CD14-positive monocyte (primary cell): Measurements from ENCODE around the gene MYO1C. TPM values are rescaled to one million over a fixed set of nuclear protein-coding genes. Genes with fewer than 3 reads are reported as not detected.

Experiments used
- DNase-seq, 3 donors: peaks; one replicate each; pipeline ENCODE4 v3.0.0-alpha.2; 2011 to 2022
- H2AFZ ChIP-seq: 2 replicates; pipeline ENCODE4 v1.6.0; 2012; ENCODE audit warnings: mild to moderate bottlenecking, low read depth, low read length, inconsistent platforms; ENCODE audit not compliant: insufficient read depth, poor library complexity, severe bottlenecking
- H3K27ac ChIP-seq, 2 donors: 1 replicate in 1 of 2; 2 replicates in 1 of 2; pipeline ENCODE4 v1.5.1; 2012 to 2013; ENCODE audit warnings: low read length in 2 of 2, control low read depth in 1 of 2, inconsistent platforms in 1 of 2, low read depth in 1 of 2, mild to moderate bottlenecking in 1 of 2
- H3K27me3 ChIP-seq, 2 donors: one replicate each; pipeline versions ENCODE4 v1.6.0 to v1.6.1; 2011 to 2013; ENCODE audit warnings: low read length in 2 of 2; ENCODE audit not compliant: control insufficient read depth in 2 of 2, insufficient read depth in 2 of 2
- H3K36me3 ChIP-seq, 2 donors: replicated peaks in 1 of 2; 1 replicate in 1 of 2; 2 replicates in 1 of 2; pipeline versions ENCODE4 v1.5.1 to v1.6.1; 2012 to 2013; ENCODE audit warnings: low read length in 2 of 2, control low read depth in 1 of 2, inconsistent platforms in 1 of 2, mild to moderate bottlenecking in 1 of 2; ENCODE audit not compliant: insufficient read depth in 2 of 2, control insufficient read depth in 1 of 2
- H3K4me1 ChIP-seq, 2 donors: 1 replicate in 1 of 2; 2 replicates in 1 of 2; pipeline versions ENCODE4 v1.5.1 to v1.6.1; 2012 to 2013; ENCODE audit warnings: low read length in 2 of 2, control low read depth in 1 of 2, inconsistent platforms in 1 of 2, mild to moderate bottlenecking in 1 of 2, moderate library complexity in 1 of 2; ENCODE audit not compliant: insufficient read depth in 2 of 2, control insufficient read depth in 1 of 2
- H3K4me2 ChIP-seq: replicated peaks from 2 replicates; pipeline ENCODE3; 2012; ENCODE audit warnings: low read length, moderate library complexity, mild to moderate bottlenecking; ENCODE audit not compliant: poor library complexity, severe bottlenecking; ENCODE audit errors: extremely low read depth
- H3K4me3 ChIP-seq, 3 experiments: fragments of 200-600 bp in 1 of 3; sonication (generic) in 1 of 3; replicated peaks in 1 of 3; 1 replicate in 2 of 3; 2 replicates in 1 of 3; pipeline ENCODE4 v1.5.1; 2011 to 2013; ENCODE audit warnings: low read length in 3 of 3, mild to moderate bottlenecking in 3 of 3, control low read depth in 2 of 3, low read depth in 2 of 3, inconsistent platforms in 1 of 3, moderate library complexity in 1 of 3
- H3K79me2 ChIP-seq: 2 replicates; pipeline ENCODE4 v1.6.0; 2012; ENCODE audit warnings: mild to moderate bottlenecking, control low read depth, inconsistent platforms, low read length, moderate library complexity; ENCODE audit not compliant: insufficient read depth
- H3K9ac ChIP-seq: 2 replicates; pipeline ENCODE4 v1.6.0; 2017; ENCODE audit warnings: low read length, mild to moderate bottlenecking; ENCODE audit not compliant: insufficient read depth, poor library complexity, severe bottlenecking
- H3K9me3 ChIP-seq, 2 donors: replicated peaks in 1 of 2; 1 replicate in 1 of 2; 2 replicates in 1 of 2; pipeline versions ENCODE4 v1.5.1 to v1.6.1; 2012 to 2013; ENCODE audit warnings: low read length in 2 of 2, control low read depth in 1 of 2; ENCODE audit not compliant: control insufficient read depth in 1 of 2, insufficient read depth in 1 of 2
- H4K20me1 ChIP-seq: 2 replicates; pipeline ENCODE4 v1.6.0; 2012; ENCODE audit warnings: mild to moderate bottlenecking, low read length, control low read depth, moderate library complexity; ENCODE audit not compliant: insufficient read depth
- H3K27ac Mint-ChIP-seq, 7 donors: one replicate each; pipeline ENCODE4 v1.8.0; 2020; ENCODE audit warnings: mild to moderate bottlenecking in 7 of 7, mixed read lengths in 7 of 7, moderate library complexity in 6 of 7, inconsistent platforms in 2 of 7
- H3K27me3 Mint-ChIP-seq, 3 donors: one replicate each; pipeline ENCODE4 v1.8.0; 2021 to 2022; ENCODE audit warnings: low read depth in 3 of 3, mild to moderate bottlenecking in 3 of 3, mixed read lengths in 3 of 3, moderate library complexity in 3 of 3, inconsistent platforms in 1 of 3
- H3K36me3 Mint-ChIP-seq, 2 donors: one replicate each; pipeline ENCODE4 v1.8.0; 2020; ENCODE audit warnings: mixed read lengths in 2 of 2, inconsistent platforms in 1 of 2, mild to moderate bottlenecking in 1 of 2
- H3K4me1 Mint-ChIP-seq: one replicate; pipeline ENCODE4 v1.8.0; 2020; ENCODE audit warnings: mild to moderate bottlenecking, mixed read lengths
- H3K4me3 Mint-ChIP-seq, 2 donors: one replicate each; pipeline ENCODE4 v1.8.0; 2020; ENCODE audit warnings: mild to moderate bottlenecking in 2 of 2, mixed read lengths in 2 of 2, moderate library complexity in 1 of 2
- H3K9me3 Mint-ChIP-seq, 7 donors: one replicate each; pipeline ENCODE4 v1.8.0; 2020 to 2022; ENCODE audit warnings: mixed read lengths in 7 of 7, mild to moderate bottlenecking in 6 of 7, moderate library complexity in 6 of 7, inconsistent platforms in 2 of 7
- WGBS: methylation state at CpG from one replicate; pipeline ENCODE4 v1.1.5; 2013; ENCODE audit warnings: missing lambda C conversion rate; ENCODE audit not compliant: insufficient coverage; 5-methylcytosine and 5-hydroxymethylcytosine counted together
- intact Hi-C, 2 donors: fragments of 100-400 bp; cut with micrococcal nuclease; formaldehyde crosslinking; loops; one replicate each; pipeline versions ENCODE4 v1.15.0 to v1.15.1; 2023
- polyA plus RNA-seq, 3 donors: library from polyadenylated mRNA; depleted of rRNA in 1 of 3; unstranded in 2 of 3; stranded (reverse) in 1 of 3; fragments of 300-500 nt in 2 of 3; fragments of >200 nt in 1 of 3; fragmentation: Illumina TruSeq in 2 of 3; gene quantifications; 1 replicate in 2 of 3; 2 replicates in 1 of 3; pipeline ENCODE4 v1.2.3, GENCODE V29; 2012 to 2021
- TF ChIP-seq, protein P1 (sequence below): fragments of 200-600 bp; IDR thresholded peaks from one replicate; pipeline ENCODE4 v1.8.0; 2022; ENCODE audit warnings: antibody characterized with exemption, mild to moderate bottlenecking

Gene MYO1C
- polyA plus RNA-seq, 3 donors = 2.5 to 9.5 (median 3.1) TPM

DNA sequence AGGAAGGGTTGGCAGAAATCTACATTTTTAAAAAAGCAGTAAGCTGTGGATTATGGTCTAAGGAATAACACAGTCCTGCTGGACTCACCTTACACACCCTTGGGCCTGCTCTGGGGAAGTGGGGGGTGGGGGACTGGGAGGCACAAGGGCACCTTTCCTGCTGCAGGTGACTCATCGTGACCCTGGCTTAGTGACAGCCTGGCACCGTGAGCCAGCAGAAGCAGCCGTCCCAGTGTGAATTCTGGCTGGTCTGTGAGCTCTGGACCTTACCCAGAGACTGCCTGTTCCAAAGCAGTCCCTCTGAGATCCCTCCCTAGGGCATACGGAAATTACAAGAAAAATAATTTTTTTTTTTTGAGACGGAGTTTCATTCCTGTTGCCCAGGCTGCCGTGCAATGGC, 32.3 kb downstream of the MYO1C start:
- Histone ChIP-seq H3K36me3 (no peaks in the 10 kb centered on the region), H2AFZ (no peak overlapping the region), H3K9me3 (no peaks in the 10 kb centered on the region), H3K9ac (no peak overlapping the region), H3K4me3 (no peak overlapping the region), H3K4me1 (peaks cover 55 to 63% of the 10 kb centered on the region in 2 donors), H3K27me3 (peaks cover 2 to 32% of the 10 kb centered on the region in 2 donors), H3K27ac (no peak overlapping the region), H4K20me1 (peaks cover 4% of the 10 kb centered on the region), H3K79me2 (peaks cover 9% of the 10 kb centered on the region), H3K4me2 (no peak overlapping the region)
- Mint-ChIP-seq H3K4me1 (peaks cover 59% of the 10 kb centered on the region), H3K27me3 (peaks cover 42 to 62% (median 58%) of the 10 kb centered on the region in 3 donors), H3K9me3 (peaks cover 0 to 11% (median 0%) of the 10 kb centered on the region in 7 donors), H3K27ac (peak overlapping the region in 2 of 7 donors; percentile 32 to 65), H3K4me3 (peak overlapping the region in 1 of 2 donors; percentile 80), H3K36me3 (peaks cover 2 to 4% of the 10 kb centered on the region in 2 donors)
- intact Hi-C loops = loop anchor here in 1 of 2 donors (5.0 kb wide), 1 partner anchor 58 kb away; the partner anchor contains the start of gene YWHAE
- TF ChIP-seq, protein P1, sequence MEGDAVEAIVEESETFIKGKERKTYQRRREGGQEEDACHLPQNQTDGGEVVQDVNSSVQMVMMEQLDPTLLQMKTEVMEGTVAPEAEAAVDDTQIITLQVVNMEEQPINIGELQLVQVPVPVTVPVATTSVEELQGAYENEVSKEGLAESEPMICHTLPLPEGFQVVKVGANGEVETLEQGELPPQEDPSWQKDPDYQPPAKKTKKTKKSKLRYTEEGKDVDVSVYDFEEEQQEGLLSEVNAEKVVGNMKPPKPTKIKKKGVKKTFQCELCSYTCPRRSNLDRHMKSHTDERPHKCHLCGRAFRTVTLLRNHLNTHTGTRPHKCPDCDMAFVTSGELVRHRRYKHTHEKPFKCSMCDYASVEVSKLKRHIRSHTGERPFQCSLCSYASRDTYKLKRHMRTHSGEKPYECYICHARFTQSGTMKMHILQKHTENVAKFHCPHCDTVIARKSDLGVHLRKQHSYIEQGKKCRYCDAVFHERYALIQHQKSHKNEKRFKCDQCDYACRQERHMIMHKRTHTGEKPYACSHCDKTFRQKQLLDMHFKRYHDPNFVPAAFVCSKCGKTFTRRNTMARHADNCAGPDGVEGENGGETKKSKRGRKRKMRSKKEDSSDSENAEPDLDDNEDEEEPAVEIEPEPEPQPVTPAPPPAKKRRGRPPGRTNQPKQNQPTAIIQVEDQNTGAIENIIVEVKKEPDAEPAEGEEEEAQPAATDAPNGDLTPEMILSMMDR = no peak
- DNase-seq = peak in 2 of 3 donors; percentile 44 to 66
- 50% methylated on average over 6 of the region's 6 CpGs for WGBS

GRCh38 chr17:1455797-1456599, 36.5 kb downstream of the MYO1C start, which contains the start of gene CRK:
Gene CRK, minus strand, starts transcription at chr17:1456232. Its CDS starts 115 bp downstream, at chr17:1456117.
- Histone ChIP-seq H3K4me2 (peak within 1 kb of the TSS; percentile 81), H2AFZ (peak within 1 kb of the TSS; percentile 71), H3K9me3 (no peaks in the 10 kb centered on the region), H3K27ac (peak within 1 kb of the TSS; percentile 87 to 96), H3K36me3 (peaks cover 11 to 22% of the 10 kb centered on the region in 2 donors), H3K4me1 (peaks cover 36 to 51% of the 10 kb centered on the region in 2 donors), H3K9ac (peak within 1 kb of the TSS; percentile 99), H3K4me3 (peak within 1 kb of the TSS; percentile 87 to 98 (median 91)), H3K79me2 (peaks cover 51% of the 10 kb centered on the region), H3K27me3 (peaks cover 2 to 22% of the 10 kb centered on the region in 2 donors), H4K20me1 (peaks cover 47% of the 10 kb centered on the region)
- under 1% methylated on average over 92 of the region's 93 CpGs for WGBS
- peak within 1 kb of the TSS; percentile 83 to 97 (median 93) for H3K27ac Mint-ChIP-seq
- peaks cover 30 to 42% (median 41%) of the 10 kb centered on the region in 3 donors for H3K27me3 Mint-ChIP-seq
- H3K4me3 Mint-ChIP-seq = peak within 1 kb of the TSS; percentile 95 to 96
- H3K9me3 Mint-ChIP-seq = peaks cover 0 to 9% (median 0%) of the 10 kb centered on the region in 7 donors
- intact Hi-C loops = loop anchor here (1.0 to 10.0 kb wide), 4 partner anchors 36 to 91 kb away; partner anchors contain the start of genes MYO1C (in 2 of the 2) and INPP5K (in 1 of the 2)
- DNase-seq = peak; percentile 96 to 97 (median 96)
- peaks cover 54% of the 10 kb centered on the region for H3K4me1 Mint-ChIP-seq
- TF ChIP-seq, protein P1 = no peak
- H3K36me3 Mint-ChIP-seq = peaks cover 15 to 31% of the 10 kb centered on the region in 2 donors
